ENCODE results near the gene PRSS56.
A peak's percentile ranks its signal among the peaks of the same experiment; 100 is the strongest.

Gene PRSS56

GRCh38 chr2:232550354-232551249, 30.4 kb downstream of the PRSS56 start, which contains the start of the genes EIF4E2 and TIGD1:
Gene EIF4E2 (plus strand): TSS chr2:232550689. CDS start chr2:232550725, 36 bp downstream.
Gene TIGD1 (minus strand): TSS chr2:232550557. CDS start chr2:232549882, 675 bp downstream.
- CTCF ChIA-PET = interaction anchor here (0.6 to 1.2 kb wide), 4 partner anchors 10 to 28 kb away, joined by 3 read pairs; no protein-coding TSS in a partner anchor
- DNase-seq (ENCODE audit: low spot score) = peak; percentile 97
- POLR2A ChIA-PET (ENCODE audit: low non-redundant PET) = interaction anchor here (0.6 to 0.8 kb wide), 2 partner anchors 13 to 39 kb away, joined by 3 read pairs; no protein-coding TSS in a partner anchor
- no peak; the same call in 1 of the 2 replicates for TF ChIP-seq CTCF (conservative IDR thresholded peaks at IDR 0.05; ENCODE audit: low read depth)
- H3K27ac ChIP-seq = peak within 1 kb of the TSS; percentile 95

GRCh38 chr2:232551250-232551638, 31.1 kb downstream of the PRSS56 start:
- POLR2A ChIA-PET (ENCODE audit: low non-redundant PET) = interaction anchor here (0.8 kb wide), 1 partner anchor 38 kb away, joined by 3 read pairs; no protein-coding TSS in a partner anchor
- peak overlapping the region; percentile 95 for H3K27ac ChIP-seq
- DNase-seq (ENCODE audit: low spot score) = no peak
- CTCF ChIA-PET = interaction anchor here (1.1 to 1.2 kb wide), 2 partner anchors 9 to 28 kb away, joined by 3 read pairs; no protein-coding TSS in a partner anchor
- TF ChIP-seq CTCF (conservative IDR thresholded peaks at IDR 0.05; ENCODE audit: low read depth) = no peak

- DNase-seq (ENCODE audit: low spot score) = no peak
- ChIA-PET POLR2A (ENCODE audit: low non-redundant PET) (no interaction called here), CTCF (no interaction called here)
- no peak for TF ChIP-seq CTCF (conservative IDR thresholded peaks at IDR 0.05; ENCODE audit: low read depth)
- H3K27ac ChIP-seq = no peak overlapping the region
These were observed 31.6 kb downstream of the PRSS56 start for GRCh38 chr2:232551776-232552175.

- no peak for TF ChIP-seq CTCF (conservative IDR thresholded peaks at IDR 0.05; ENCODE audit: low read depth)
- no peak overlapping the region for H3K27ac ChIP-seq
- no peak for DNase-seq (ENCODE audit: low spot score)
- ChIA-PET CTCF (no interaction called here), POLR2A (ENCODE audit: low non-redundant PET) (no interaction called here)
These were observed 36.2 kb downstream of the PRSS56 start for GRCh38 chr2:232556426-232556825.

- no peak for TF ChIP-seq CTCF (conservative IDR thresholded peaks at IDR 0.05; ENCODE audit: low read depth)
- no peak for DNase-seq (ENCODE audit: low spot score)
- ChIA-PET POLR2A (ENCODE audit: low non-redundant PET) (no interaction called here), CTCF (interaction anchor here (0.7 kb wide), 1 partner anchor 12 kb away, joined by 3 read pairs; the partner anchor contains the start of genes EIF4E2 and TIGD1)
- H3K27ac ChIP-seq = peak overlapping the region; percentile 20; the same call in 1 of the 2 replicates
These were observed 42.4 kb downstream of the PRSS56 start for GRCh38 chr2:232562515-232563151.

GRCh38 chr2:232563580-232563979, 43.4 kb downstream of the PRSS56 start:
- TF ChIP-seq CTCF (conservative IDR thresholded peaks at IDR 0.05; ENCODE audit: low read depth) = no peak
- ChIA-PET CTCF (no interaction called here), POLR2A (ENCODE audit: low non-redundant PET) (no interaction called here)
- no peak for DNase-seq (ENCODE audit: low spot score)
- H3K27ac ChIP-seq = no peak overlapping the region

All from RWPE1 (cell line).